Endodermal cell (in vitro differentiated cells): ENCODE data around the gene TCF4. TPM values are rescaled to one million over a fixed set of nuclear protein-coding genes. Genes with fewer than 3 reads are reported as not detected.

Source experiments
- DNase-seq: peaks from one replicate; pipeline ENCODE4 v3.0.0-alpha.2; 2017
- H3K27ac ChIP-seq: 2 replicates; pipeline ENCODE4 v1.5.1; 2013; ENCODE audit warnings: mild to moderate bottlenecking, low read depth, low read length, moderate library complexity
- H3K27me3 ChIP-seq: 2 replicates; pipeline ENCODE4 v1.6.1; 2013; ENCODE audit warnings: mild to moderate bottlenecking, low read length, moderate library complexity; ENCODE audit not compliant: insufficient read depth, control insufficient read depth, poor library complexity, severe bottlenecking
- H3K36me3 ChIP-seq: 2 replicates; pipeline ENCODE4 v1.7.0; 2013; ENCODE audit warnings: mild to moderate bottlenecking, low read length, moderate library complexity; ENCODE audit not compliant: control insufficient read depth, insufficient read depth
- H3K4me1 ChIP-seq: one replicate; pipeline ENCODE4 v1.7.0; 2013; ENCODE audit warnings: low read length; ENCODE audit not compliant: control insufficient read depth, insufficient read depth
- H3K4me3 ChIP-seq: 2 replicates; pipeline ENCODE4 v1.5.1; 2013; ENCODE audit warnings: mild to moderate bottlenecking, low read length, moderate library complexity
- H3K9ac ChIP-seq: 2 replicates; pipeline ENCODE4 v1.6.1; 2013; ENCODE audit warnings: mild to moderate bottlenecking, low read length, moderate library complexity; ENCODE audit not compliant: poor library complexity, severe bottlenecking; ENCODE audit errors: extremely low read depth
- H3K9me3 ChIP-seq: 2 replicates; pipeline ENCODE4 v1.6.1; 2013; ENCODE audit warnings: mild to moderate bottlenecking, low read length, moderate library complexity; ENCODE audit not compliant: control insufficient read depth
- H3K27ac Mint-ChIP-seq: 2 replicates; pipeline ENCODE4 v1.8.0; 2020; ENCODE audit warnings: mixed read lengths
- H3K27me3 Mint-ChIP-seq: 2 replicates; pipeline ENCODE4 v1.8.0; 2021; ENCODE audit warnings: mild to moderate bottlenecking, mixed read lengths; ENCODE audit not compliant: insufficient read depth
- H3K36me3 Mint-ChIP-seq: 2 replicates; pipeline ENCODE4 v1.8.0; 2020; ENCODE audit warnings: low read depth, mixed read lengths
- H3K4me1 Mint-ChIP-seq: 2 replicates; pipeline ENCODE4 v1.8.0; 2020; ENCODE audit warnings: mixed read lengths
- H3K4me3 Mint-ChIP-seq: 2 replicates; pipeline ENCODE4 v1.8.0; 2020; ENCODE audit warnings: mild to moderate bottlenecking, moderate library complexity, mixed read lengths
- H3K9me3 Mint-ChIP-seq: 2 replicates; pipeline ENCODE4 v1.8.0; 2020; ENCODE audit warnings: mild to moderate bottlenecking, mixed read lengths
- CTCF ChIP-seq: fragments of 200-600 bp; sonication (generic); conservative IDR thresholded peaks from 2 replicates; pipeline ENCODE4 v1.5.0; 2021; ENCODE audit warnings: antibody characterized with exemption, mild to moderate bottlenecking
- WGBS, 2 experiments: methylation state at CpG; one replicate each; pipeline versions ENCODE4 v1.1.5 to v1.1.7; 2013; ENCODE audit warnings: missing lambda C conversion rate in 2 of 2, mixed read lengths in 1 of 2; ENCODE audit not compliant: insufficient coverage in 1 of 2, insufficient read length in 1 of 2; 5-methylcytosine and 5-hydroxymethylcytosine counted together
- total RNA-seq, 2 donors: library from RNA; stranded (reverse); fragmentation: NEBNext Ultra II Directional in 1 of 2; extraction: Animal tissue kit (Norgen Biotek cat#: 25700) in 1 of 2; gene quantifications; 2 replicates in 1 of 2; 3 replicates in 1 of 2; pipeline ENCODE4 v1.2.1, GENCODE V29; 2021

Gene TCF4
- total RNA-seq, 2 donors from 2014 or later = 40.4 to 58.5 TPM

- peaks cover 9% of the 10 kb centered on the region for H3K9me3 ChIP-seq
- H3K4me1 Mint-ChIP-seq = peaks cover 9% of the 10 kb centered on the region
- no peaks in the 10 kb centered on the region for H3K36me3 Mint-ChIP-seq
- WGBS, 2 experiments = 89 to 97% methylated on average over 4 to 7 of the region's 7 CpGs
- H3K4me3 Mint-ChIP-seq = no peak overlapping the region
- H3K27ac Mint-ChIP-seq = no peak overlapping the region
- peaks cover 3% of the 10 kb centered on the region for H3K27me3 Mint-ChIP-seq
- no peak overlapping the region for H3K27ac ChIP-seq
- TF ChIP-seq CTCF = no peak
- H3K4me3 ChIP-seq = no peak overlapping the region
- H3K36me3 ChIP-seq = no peaks in the 10 kb centered on the region
- peaks cover 6% of the 10 kb centered on the region for H3K9me3 Mint-ChIP-seq
- no peak overlapping the region for H3K9ac ChIP-seq
- no peak for DNase-seq
- no peaks in the 10 kb centered on the region for H3K27me3 ChIP-seq
- H3K4me1 ChIP-seq = no peaks in the 10 kb centered on the region
Measured at GRCh38 chr18:55199291-55199963, 388.6 kb downstream of the TCF4 start.

GRCh38 chr18:55195863-55196262 is 392.1 kb downstream of the TCF4 start:
- TF ChIP-seq CTCF = no peak
- no peak overlapping the region for H3K4me3 Mint-ChIP-seq
- H3K9me3 Mint-ChIP-seq = no peaks in the 10 kb centered on the region
- H3K27me3 Mint-ChIP-seq = peaks cover 3% of the 10 kb centered on the region
- Histone ChIP-seq H3K27me3 (no peaks in the 10 kb centered on the region), H3K36me3 (no peaks in the 10 kb centered on the region), H3K9me3 (no peaks in the 10 kb centered on the region), H3K9ac (no peak overlapping the region), H3K4me1 (no peaks in the 10 kb centered on the region), H3K4me3 (no peak overlapping the region), H3K27ac (no peak overlapping the region)
- DNase-seq = no peak
- H3K4me1 Mint-ChIP-seq = peaks cover 15% of the 10 kb centered on the region
- no peaks in the 10 kb centered on the region for H3K36me3 Mint-ChIP-seq
- no peak overlapping the region for H3K27ac Mint-ChIP-seq

GRCh38 chr18:55189972-55190371 is 398.0 kb downstream of the TCF4 start:
- Histone ChIP-seq H3K4me3 (no peak overlapping the region), H3K36me3 (no peaks in the 10 kb centered on the region), H3K27me3 (no peaks in the 10 kb centered on the region), H3K27ac (no peak overlapping the region), H3K9ac (no peak overlapping the region), H3K9me3 (no peaks in the 10 kb centered on the region), H3K4me1 (peaks cover 7% of the 10 kb centered on the region)
- Mint-ChIP-seq H3K4me3 (no peak overlapping the region), H3K4me1 (peaks cover 14% of the 10 kb centered on the region), H3K27ac (no peak overlapping the region), H3K9me3 (no peaks in the 10 kb centered on the region), H3K27me3 (no peaks in the 10 kb centered on the region), H3K36me3 (no peaks in the 10 kb centered on the region)
- no peak for TF ChIP-seq CTCF
- peak; percentile 61 for DNase-seq
- WGBS, 2 experiments = 83 to 87% methylated on average over 3 of the region's 3 CpGs
